CD4-positive, CD25-positive, alpha-beta regulatory T cell (primary cell): ENCODE measurements around the gene MAP4K3. TPM values are rescaled to one million over a fixed set of nuclear protein-coding genes. Genes with fewer than 3 reads are reported as not detected.

Experiments
- ATAC-seq, 2 donors: fragments of 150-1000 bp; cut with Tn5 transposase; one replicate each; pipeline ENCODE4 v1.10.0; 2021; ENCODE audit warnings: low read depth in 2 of 2, moderate number of reproducible peaks in 2 of 2, moderate library complexity in 1 of 2
- DNase-seq, 3 donors: peaks; one replicate each; pipeline versions ENCODE4 v3.0.0 to v3.0.0-alpha.2; 2012 to 2022; ENCODE audit warnings: mixed read lengths in 1 of 3
- H3K27ac ChIP-seq: one replicate; pipeline ENCODE4 v1.7.0; 2013; ENCODE audit warnings: mild to moderate bottlenecking, low read length; ENCODE audit not compliant: insufficient read depth, poor library complexity, severe bottlenecking
- H3K27me3 ChIP-seq: one replicate; pipeline ENCODE4 v1.7.0; 2013; ENCODE audit warnings: low read length; ENCODE audit not compliant: control insufficient read depth, insufficient read depth
- H3K36me3 ChIP-seq: one replicate; pipeline ENCODE4 v1.7.0; 2013; ENCODE audit warnings: mild to moderate bottlenecking, low read length, moderate library complexity; ENCODE audit not compliant: control insufficient read depth, insufficient read depth
- H3K4me1 ChIP-seq: 2 replicates; pipeline ENCODE4 v1.7.0; 2013; ENCODE audit warnings: mild to moderate bottlenecking, low read length; ENCODE audit not compliant: insufficient read depth, control insufficient read depth, poor library complexity, severe bottlenecking
- H3K4me3 ChIP-seq: one replicate; pipeline ENCODE4 v1.7.0; 2013; ENCODE audit warnings: low read depth, mild to moderate bottlenecking, low read length, moderate library complexity
- H3K9me3 ChIP-seq, 2 experiments: 1 replicate in 1 of 2; 2 replicates in 1 of 2; pipeline ENCODE4 v1.7.0; 2013; ENCODE audit warnings: low read length in 2 of 2, mild to moderate bottlenecking in 1 of 2, moderate library complexity in 1 of 2; ENCODE audit not compliant: control insufficient read depth in 2 of 2
- H3K27ac Mint-ChIP-seq, 3 donors: one replicate each; pipeline ENCODE4 v1.8.0; 2020 to 2022; ENCODE audit warnings: mild to moderate bottlenecking in 3 of 3, mixed read lengths in 3 of 3, moderate library complexity in 2 of 3
- H3K27me3 Mint-ChIP-seq: one replicate; pipeline ENCODE4 v1.8.0; 2022; ENCODE audit warnings: mild to moderate bottlenecking, mixed read lengths
- H3K36me3 Mint-ChIP-seq: one replicate; pipeline ENCODE4 v1.8.0; 2020; ENCODE audit warnings: mixed read lengths
- H3K4me1 Mint-ChIP-seq, 4 donors: one replicate each; pipeline ENCODE4 v1.8.0; 2020 to 2022; ENCODE audit warnings: mixed read lengths in 4 of 4, mild to moderate bottlenecking in 1 of 4
- H3K4me3 Mint-ChIP-seq, 4 donors: one replicate each; pipeline ENCODE4 v1.8.0; 2020 to 2022; ENCODE audit warnings: mild to moderate bottlenecking in 4 of 4, mixed read lengths in 4 of 4, moderate library complexity in 3 of 4
- H3K9me3 Mint-ChIP-seq, 7 donors: one replicate each; pipeline ENCODE4 v1.8.0; 2020 to 2022; ENCODE audit warnings: mixed read lengths in 7 of 7, mild to moderate bottlenecking in 3 of 7, moderate library complexity in 2 of 7
- polyA plus RNA-seq, 4 donors: library from polyadenylated mRNA; unstranded; fragments of 300-500 nt; fragmentation: Illumina TruSeq; gene quantifications; one replicate each; pipeline ENCODE4 v1.2.3, GENCODE V29; 2021
- total RNA-seq: library from RNA; stranded (reverse); gene quantifications from one replicate; pipeline ENCODE4 v1.2.3, GENCODE V29; 2022

MAP4K3 gene
- total and polyA plus RNA-seq, 5 donors from 2014 or later, result 1.4 to 28.7 (median 2.0) TPM

GRCh38 chr2:39227628-39228412, 209.3 kb downstream of the MAP4K3 start:
- Mint-ChIP-seq H3K27ac (peak overlapping the region; percentile 26 to 87 (median 52)), H3K27me3 (peaks cover 4% of the 10 kb centered on the region), H3K4me1 (peaks cover 19 to 23% (median 20%) of the 10 kb centered on the region in 4 donors), H3K4me3 (peak overlapping the region; percentile 58 to 82 (median 65)), H3K9me3 (no peaks in the 10 kb centered on the region), H3K36me3 (no peaks in the 10 kb centered on the region)
- DNase-seq (peak; percentile 59 to 91 (median 81)), ATAC-seq (peak; percentile 87 to 90)
- Histone ChIP-seq H3K4me3 (no peak overlapping the region), H3K4me1 (peaks cover 4% of the 10 kb centered on the region), H3K36me3 (no peaks in the 10 kb centered on the region), H3K9me3 (no peaks in the 10 kb centered on the region), H3K27me3 (no peaks in the 10 kb centered on the region), H3K27ac (no peak overlapping the region)

GRCh38 chr2:39225567-39225966, 211.5 kb downstream of the MAP4K3 start:
- no peak overlapping the region for H3K27ac Mint-ChIP-seq
- Histone ChIP-seq H3K27ac (no peak overlapping the region), H3K4me3 (no peak overlapping the region), H3K9me3 (no peaks in the 10 kb centered on the region), H3K27me3 (no peaks in the 10 kb centered on the region), H3K36me3 (no peaks in the 10 kb centered on the region), H3K4me1 (peaks cover 4% of the 10 kb centered on the region)
- no peaks in the 10 kb centered on the region for H3K9me3 Mint-ChIP-seq
- H3K36me3 Mint-ChIP-seq, result no peaks in the 10 kb centered on the region
- peaks cover 10% of the 10 kb centered on the region for H3K27me3 Mint-ChIP-seq
- DNase-seq (no peak), ATAC-seq (no peak)
- no peak overlapping the region for H3K4me3 Mint-ChIP-seq
- H3K4me1 Mint-ChIP-seq, result peaks cover 19 to 23% (median 20%) of the 10 kb centered on the region in 4 donors

- H3K4me3 Mint-ChIP-seq, result no peak overlapping the region
- H3K9me3 Mint-ChIP-seq, result no peaks in the 10 kb centered on the region
- H3K4me1 ChIP-seq, result peaks cover 6% of the 10 kb centered on the region
- H3K27me3 ChIP-seq, result no peaks in the 10 kb centered on the region
- H3K27me3 Mint-ChIP-seq, result peaks cover 10% of the 10 kb centered on the region
- no peaks in the 10 kb centered on the region for H3K36me3 Mint-ChIP-seq
- DNase-seq (no peak), ATAC-seq (no peak)
- H3K4me1 Mint-ChIP-seq, result peaks cover 14 to 23% (median 18%) of the 10 kb centered on the region in 4 donors
- H3K36me3 ChIP-seq, result no peaks in the 10 kb centered on the region
- H3K4me3 ChIP-seq, result no peak overlapping the region
- H3K27ac ChIP-seq, result no peak overlapping the region
- H3K9me3 ChIP-seq, result no peaks in the 10 kb centered on the region
- H3K27ac Mint-ChIP-seq, result no peak overlapping the region
These were observed 213.2 kb downstream of the MAP4K3 start for GRCh38 chr2:39223909-39224308.

- peak overlapping the region in 1 of 4 donors; percentile 11 for H3K4me3 Mint-ChIP-seq
- peaks cover 6% of the 10 kb centered on the region for H3K27me3 Mint-ChIP-seq
- H3K9me3 Mint-ChIP-seq, result no peaks in the 10 kb centered on the region
- H3K4me3 ChIP-seq, result no peak overlapping the region
- H3K27me3 ChIP-seq, result no peaks in the 10 kb centered on the region
- no peaks in the 10 kb centered on the region for H3K9me3 ChIP-seq
- H3K36me3 Mint-ChIP-seq, result no peaks in the 10 kb centered on the region
- H3K27ac ChIP-seq, result no peak overlapping the region
- DNase-seq (no peak), ATAC-seq (no peak)
- peaks cover 26% of the 10 kb centered on the region for H3K4me1 ChIP-seq
- H3K4me1 Mint-ChIP-seq, result peaks cover 15 to 32% (median 21%) of the 10 kb centered on the region in 4 donors
- peak overlapping the region in 1 of 3 donors; percentile 56 for H3K27ac Mint-ChIP-seq
- H3K36me3 ChIP-seq, result no peaks in the 10 kb centered on the region
These were observed 215.6 kb downstream of the MAP4K3 start for GRCh38 chr2:39221459-39221858.

- Histone ChIP-seq H3K4me3 (no peak overlapping the region), H3K27ac (no peak overlapping the region), H3K36me3 (no peaks in the 10 kb centered on the region), H3K4me1 (peaks cover 34% of the 10 kb centered on the region), H3K9me3 (no peaks in the 10 kb centered on the region), H3K27me3 (no peaks in the 10 kb centered on the region)
- H3K27me3 Mint-ChIP-seq, result peaks cover 6% of the 10 kb centered on the region
- no peak overlapping the region for H3K4me3 Mint-ChIP-seq
- peak overlapping the region in 2 of 3 donors; percentile 82 to 91 for H3K27ac Mint-ChIP-seq
- H3K9me3 Mint-ChIP-seq, result no peaks in the 10 kb centered on the region
- H3K36me3 Mint-ChIP-seq, result no peaks in the 10 kb centered on the region
- peaks cover 24 to 43% (median 30%) of the 10 kb centered on the region in 4 donors for H3K4me1 Mint-ChIP-seq
- DNase-seq, result no peak
- no peak for ATAC-seq
These were observed 216.9 kb downstream of the MAP4K3 start for GRCh38 chr2:39220136-39220535.

- Mint-ChIP-seq H3K4me3 (peak overlapping the region in 2 of 4 donors; percentile 17 to 23), H3K9me3 (no peaks in the 10 kb centered on the region), H3K36me3 (no peaks in the 10 kb centered on the region), H3K4me1 (peaks cover 28 to 47% (median 32%) of the 10 kb centered on the region in 4 donors), H3K27me3 (peaks cover 6% of the 10 kb centered on the region), H3K27ac (peak overlapping the region; percentile 83 to 98 (median 91))
- H3K4me1 ChIP-seq, result peaks cover 34% of the 10 kb centered on the region
- DNase-seq (peak in 1 of 3 donors; percentile 69), ATAC-seq (no peak)
- H3K4me3 ChIP-seq, result no peak overlapping the region
- no peaks in the 10 kb centered on the region for H3K27me3 ChIP-seq
- no peaks in the 10 kb centered on the region for H3K36me3 ChIP-seq
- H3K27ac ChIP-seq, result peak overlapping the region; percentile 19
- H3K9me3 ChIP-seq, result no peaks in the 10 kb centered on the region
These were observed 218.7 kb downstream of the MAP4K3 start for GRCh38 chr2:39218391-39218790.

- peak overlapping the region; percentile 66 for H3K4me3 ChIP-seq
- Mint-ChIP-seq H3K27me3 (peaks cover 6% of the 10 kb centered on the region), H3K9me3 (no peaks in the 10 kb centered on the region), H3K36me3 (no peaks in the 10 kb centered on the region), H3K27ac (peak overlapping the region; percentile 15 to 96 (median 91)), H3K4me1 (peaks cover 28 to 47% (median 32%) of the 10 kb centered on the region in 4 donors), H3K4me3 (peak overlapping the region; percentile 1 to 68 (median 62))
- no peaks in the 10 kb centered on the region for H3K36me3 ChIP-seq
- H3K9me3 ChIP-seq, result no peaks in the 10 kb centered on the region
- H3K27ac ChIP-seq, result peak overlapping the region; percentile 66
- H3K4me1 ChIP-seq, result peaks cover 34% of the 10 kb centered on the region
- DNase-seq (no peak), ATAC-seq (peak; percentile 62 to 68)
- no peaks in the 10 kb centered on the region for H3K27me3 ChIP-seq
These were observed 219.9 kb downstream of the MAP4K3 start for GRCh38 chr2:39217192-39217550.
